GM08714 (cell line): Measurements from ENCODE around the gene PDXDC1.
A peak's percentile ranks its signal among the peaks of the same experiment; 100 is the strongest.
"Not testable (repeated sequence)": the region's sequence is repeated elsewhere in the genome, so short reads cannot be mapped to it uniquely, and the experiment has no call there.

ENCODE experiments used
- H3K4me3 ChIP-seq: fragments of 200-500 bp; sonication (Bioruptor generic); 2 replicates; pipeline ENCODE4 v1.5.1; 2014; ENCODE audit warnings: mild to moderate bottlenecking, low read length, inconsistent platforms
- ZNF274 ChIP-seq: IDR thresholded peaks from 2 replicates; pipeline ENCODE4 v1.6.1; 2012; ENCODE audit warnings: mild to moderate bottlenecking, low read depth, low read length

The PDXDC1 gene, protein sequence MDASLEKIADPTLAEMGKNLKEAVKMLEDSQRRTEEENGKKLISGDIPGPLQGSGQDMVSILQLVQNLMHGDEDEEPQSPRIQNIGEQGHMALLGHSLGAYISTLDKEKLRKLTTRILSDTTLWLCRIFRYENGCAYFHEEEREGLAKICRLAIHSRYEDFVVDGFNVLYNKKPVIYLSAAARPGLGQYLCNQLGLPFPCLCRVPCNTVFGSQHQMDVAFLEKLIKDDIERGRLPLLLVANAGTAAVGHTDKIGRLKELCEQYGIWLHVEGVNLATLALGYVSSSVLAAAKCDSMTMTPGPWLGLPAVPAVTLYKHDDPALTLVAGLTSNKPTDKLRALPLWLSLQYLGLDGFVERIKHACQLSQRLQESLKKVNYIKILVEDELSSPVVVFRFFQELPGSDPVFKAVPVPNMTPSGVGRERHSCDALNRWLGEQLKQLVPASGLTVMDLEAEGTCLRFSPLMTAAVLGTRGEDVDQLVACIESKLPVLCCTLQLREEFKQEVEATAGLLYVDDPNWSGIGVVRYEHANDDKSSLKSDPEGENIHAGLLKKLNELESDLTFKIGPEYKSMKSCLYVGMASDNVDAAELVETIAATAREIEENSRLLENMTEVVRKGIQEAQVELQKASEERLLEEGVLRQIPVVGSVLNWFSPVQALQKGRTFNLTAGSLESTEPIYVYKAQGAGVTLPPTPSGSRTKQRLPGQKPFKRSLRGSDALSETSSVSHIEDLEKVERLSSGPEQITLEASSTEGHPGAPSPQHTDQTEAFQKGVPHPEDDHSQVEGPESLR

DNA sequence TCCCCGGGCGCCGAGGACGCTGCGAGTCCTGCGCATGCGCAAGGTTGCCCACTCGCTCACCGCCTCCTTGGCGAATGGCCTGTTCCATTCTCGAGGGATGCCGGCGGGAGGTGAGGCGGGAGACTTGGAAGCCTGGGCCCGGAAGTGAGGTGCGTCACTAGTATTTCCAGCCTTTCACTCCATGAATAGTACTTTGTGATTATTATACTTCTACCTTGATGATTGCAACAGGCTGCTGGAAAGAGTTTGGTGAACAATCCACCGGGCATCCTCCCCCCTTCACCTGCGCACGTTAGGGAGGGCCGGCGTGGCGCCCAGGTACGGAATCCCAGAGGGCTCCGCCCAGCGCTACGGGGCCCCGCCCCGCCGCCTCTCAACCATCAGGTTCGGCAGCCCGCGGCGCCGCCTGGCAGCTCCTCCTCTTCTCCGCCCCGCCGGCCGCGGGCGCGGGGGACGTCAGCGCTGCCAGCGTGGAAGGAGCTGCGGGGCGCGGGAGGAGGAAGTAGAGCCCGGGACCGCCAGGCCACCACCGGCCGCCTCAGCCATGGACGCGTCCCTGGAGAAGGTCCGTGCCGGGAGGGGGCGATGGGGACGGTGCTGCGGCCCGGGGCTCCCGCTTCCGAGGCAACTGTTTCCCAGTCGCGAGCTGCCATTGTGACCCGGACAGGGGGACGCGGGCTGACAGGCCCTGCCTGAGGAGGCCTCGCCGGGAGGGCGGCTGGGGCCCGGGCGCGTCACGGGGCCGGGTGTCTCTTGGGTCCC is at the start of gene PDXDC1:
TSS of gene PDXDC1 (plus strand) at position 371 of the 762 bp plus-strand sequence. CDS start at position 545, 174 bp downstream.
- H3K4me3 ChIP-seq = peak within 1 kb of the TSS; percentile 70

DNA sequence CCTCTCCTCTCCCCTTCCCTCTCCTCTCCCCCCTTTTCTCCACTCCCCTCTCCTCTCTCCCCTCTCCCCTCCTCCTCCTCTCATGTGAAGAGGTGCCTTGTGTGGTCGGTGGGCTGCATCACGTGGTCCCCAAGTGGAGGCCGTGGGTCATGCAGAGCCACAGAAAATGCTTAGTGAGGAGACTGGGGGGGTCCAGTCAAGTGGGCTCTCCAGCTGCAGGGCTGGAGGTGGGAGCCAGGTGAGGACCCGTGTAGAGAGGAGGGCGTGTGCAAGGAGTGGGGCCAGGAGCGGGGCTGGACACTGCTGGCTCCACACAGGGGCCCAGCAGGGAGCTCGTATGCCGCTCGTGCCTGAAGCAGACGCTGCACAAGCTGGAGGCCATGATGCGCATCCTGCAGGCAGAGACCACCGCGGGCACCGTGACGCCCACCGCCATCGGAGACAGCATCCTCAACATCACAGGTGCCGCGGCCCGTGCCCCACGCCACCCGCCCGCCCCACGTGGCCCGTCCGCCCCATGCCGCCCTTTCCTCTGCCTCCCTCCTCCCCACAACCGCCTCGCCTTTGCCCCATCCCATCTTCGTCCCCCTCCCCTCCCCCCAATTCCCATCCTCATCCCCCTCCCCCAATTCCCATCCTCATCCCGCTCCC is 46.6 kb upstream of the PDXDC1 start:
- H3K4me3 ChIP-seq = not testable (repeated sequence)

DNA sequence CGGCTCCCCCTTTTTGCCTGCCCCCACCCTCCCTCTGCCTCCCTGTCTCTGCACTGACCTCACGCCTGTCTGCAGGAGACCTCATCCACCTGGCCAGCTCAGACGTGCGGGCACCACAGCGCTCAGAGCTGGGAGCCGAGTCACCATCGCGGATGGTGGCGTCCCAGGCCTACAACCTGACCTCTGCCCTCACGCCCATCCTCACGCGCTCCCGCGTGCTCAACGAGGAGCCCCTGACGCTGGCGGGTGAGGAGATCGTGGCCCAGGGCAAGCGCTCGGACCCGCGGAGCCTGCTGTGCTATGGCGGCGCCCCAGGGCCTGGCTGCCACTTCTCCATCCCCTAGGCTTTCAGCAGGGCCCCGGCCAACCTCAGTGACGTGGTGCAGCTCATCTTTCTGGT is 45.6 kb upstream of the PDXDC1 start:
- not testable (repeated sequence) for H3K4me3 ChIP-seq

DNA sequence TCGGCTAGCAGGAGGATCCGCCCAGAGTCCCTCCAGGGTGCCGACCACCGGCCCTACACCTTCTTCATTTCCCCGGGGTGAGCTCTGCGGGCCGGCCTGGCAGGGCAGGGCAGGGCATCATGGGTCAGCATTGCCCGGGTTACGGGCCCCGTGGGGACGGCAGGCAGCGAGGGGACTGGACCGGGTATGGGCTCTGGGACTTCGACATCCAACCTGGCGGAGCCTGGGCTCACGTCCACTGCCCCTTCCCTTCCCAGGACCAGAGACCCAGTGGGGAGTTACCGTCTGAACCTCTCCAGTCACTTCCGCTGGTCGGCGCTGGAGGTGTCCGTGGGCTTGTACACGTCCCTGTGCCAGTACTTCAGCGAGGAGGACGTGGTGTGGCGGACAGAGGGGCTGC is 44.6 kb upstream of the PDXDC1 start:
- not testable (repeated sequence) for H3K4me3 ChIP-seq

DNA sequence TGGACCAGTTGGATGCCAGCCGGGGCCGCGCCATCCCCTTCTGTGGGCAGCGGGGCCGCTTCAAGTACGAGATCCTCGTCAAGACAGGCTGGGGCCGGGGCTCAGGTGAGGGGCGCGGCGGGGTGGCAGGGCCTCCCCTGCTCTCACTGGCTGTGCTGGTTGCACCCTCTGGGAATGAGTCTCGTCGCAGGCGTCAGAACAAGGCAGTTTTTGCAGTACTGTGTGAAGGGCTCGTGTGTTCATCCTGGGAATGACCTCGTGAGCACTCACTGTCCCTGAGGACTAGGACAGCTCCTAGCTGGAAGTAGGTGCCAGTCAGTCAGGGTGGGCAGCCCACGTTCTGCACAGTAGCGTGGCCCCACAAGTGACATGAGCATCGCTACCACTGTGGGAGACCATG is 43.9 kb upstream of the PDXDC1 start:
- not testable (repeated sequence) for H3K4me3 ChIP-seq

DNA sequence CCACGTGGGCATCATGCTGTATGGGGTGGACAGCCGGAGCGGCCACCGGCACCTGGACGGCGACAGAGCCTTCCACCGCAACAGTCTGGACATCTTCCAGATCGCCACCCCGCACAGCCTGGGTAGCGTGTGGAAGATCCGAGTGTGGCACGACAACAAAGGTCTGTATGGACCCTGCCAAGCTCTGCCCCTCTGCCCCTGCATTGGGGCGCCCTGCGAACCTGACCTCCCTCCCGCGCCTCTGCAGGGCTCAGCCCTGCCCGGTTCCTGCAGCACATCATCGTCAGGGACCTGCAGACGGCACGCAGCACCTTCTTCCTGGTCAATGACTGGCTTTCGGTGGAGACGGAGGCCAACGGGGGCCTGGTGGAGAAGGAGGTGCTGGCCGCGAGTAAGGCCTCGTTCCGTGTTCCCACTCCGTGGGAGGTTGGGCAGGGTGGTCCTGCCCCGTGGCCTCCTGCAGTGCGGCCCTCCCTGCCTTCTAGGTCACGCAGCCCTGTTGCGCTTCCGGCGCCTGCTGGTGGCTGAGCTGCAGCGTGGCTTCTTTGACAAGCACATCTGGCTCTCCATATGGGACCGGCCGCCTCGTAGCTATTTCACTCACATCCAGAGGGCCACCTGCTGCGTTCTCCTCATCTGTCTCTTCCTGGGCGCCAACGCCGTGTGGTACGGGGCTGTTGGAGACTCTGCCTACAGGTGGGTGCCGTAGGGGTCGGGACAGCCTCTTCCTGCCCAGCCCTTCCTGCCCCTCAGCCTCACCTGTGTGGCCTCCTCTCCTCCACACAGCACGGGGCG is 42.0 kb upstream of the PDXDC1 start:
- not testable (repeated sequence) for H3K4me3 ChIP-seq

DNA sequence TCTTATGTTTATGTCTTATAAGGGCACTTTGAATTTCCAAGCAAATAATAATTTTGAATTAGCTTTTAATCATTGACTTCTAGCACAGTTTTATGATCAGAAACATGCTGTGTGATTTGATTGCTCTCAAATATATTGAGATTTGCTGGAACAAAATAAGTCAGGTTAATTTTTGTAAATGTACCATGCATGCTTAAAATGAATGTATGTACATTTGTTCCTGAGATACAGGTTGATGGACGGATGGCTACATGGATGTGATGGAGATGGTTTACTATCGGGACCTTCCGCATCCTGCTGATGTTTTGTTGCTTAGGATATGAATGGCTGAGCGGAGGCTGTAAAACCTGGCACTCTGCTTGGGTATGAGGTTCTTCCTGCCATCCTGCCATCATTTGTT is 37.7 kb upstream of the PDXDC1 start, which contains the start of gene NPIPA1:
TSS of gene NPIPA1 (plus strand) at position 301 of the 400 bp plus-strand sequence. CDS start at position 301, 0 bp downstream.
- H3K4me3 ChIP-seq = not testable (repeated sequence)

DNA sequence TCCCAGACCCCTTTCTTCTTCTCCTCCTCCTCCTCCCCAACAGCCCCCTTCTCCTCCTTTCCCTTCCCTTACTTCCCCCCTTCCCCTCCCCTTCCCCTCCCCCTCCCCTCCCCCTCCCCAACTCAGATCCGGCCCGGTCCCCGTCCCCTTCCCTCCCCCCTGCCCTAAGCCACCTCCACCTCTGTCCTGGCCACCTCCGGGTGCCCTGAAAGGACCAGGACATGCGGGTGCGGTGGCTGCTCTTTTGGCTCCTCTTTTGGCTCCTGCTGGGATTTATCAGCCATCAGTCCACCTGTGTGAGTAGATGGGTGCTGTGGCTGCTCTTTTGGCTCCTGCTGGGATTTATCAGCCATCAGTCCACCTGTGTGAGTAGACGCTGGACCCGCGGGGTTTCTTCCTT is 36.8 kb upstream of the PDXDC1 start:
- H3K4me3 ChIP-seq = not testable (repeated sequence)

DNA sequence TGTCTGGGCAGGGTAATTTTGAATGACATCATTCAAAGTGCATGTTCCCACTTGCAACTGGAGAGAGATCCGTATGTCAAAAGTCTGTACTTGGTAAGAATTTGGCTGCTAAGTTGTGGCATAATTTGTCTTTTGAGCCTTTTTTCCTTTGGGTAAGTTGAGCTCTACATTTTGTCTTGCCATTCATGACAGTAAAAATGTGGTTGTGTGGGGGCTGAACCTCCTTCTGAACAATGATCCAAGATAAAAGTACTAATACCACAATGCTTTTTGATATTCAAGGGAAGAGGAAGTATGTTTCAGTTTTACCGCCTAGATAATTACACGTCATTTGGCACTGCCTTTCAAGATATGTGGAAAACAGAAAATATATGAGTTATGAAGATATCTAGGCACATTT is 32.1 kb upstream of the PDXDC1 start:
- H3K4me3 ChIP-seq = not testable (repeated sequence)

DNA sequence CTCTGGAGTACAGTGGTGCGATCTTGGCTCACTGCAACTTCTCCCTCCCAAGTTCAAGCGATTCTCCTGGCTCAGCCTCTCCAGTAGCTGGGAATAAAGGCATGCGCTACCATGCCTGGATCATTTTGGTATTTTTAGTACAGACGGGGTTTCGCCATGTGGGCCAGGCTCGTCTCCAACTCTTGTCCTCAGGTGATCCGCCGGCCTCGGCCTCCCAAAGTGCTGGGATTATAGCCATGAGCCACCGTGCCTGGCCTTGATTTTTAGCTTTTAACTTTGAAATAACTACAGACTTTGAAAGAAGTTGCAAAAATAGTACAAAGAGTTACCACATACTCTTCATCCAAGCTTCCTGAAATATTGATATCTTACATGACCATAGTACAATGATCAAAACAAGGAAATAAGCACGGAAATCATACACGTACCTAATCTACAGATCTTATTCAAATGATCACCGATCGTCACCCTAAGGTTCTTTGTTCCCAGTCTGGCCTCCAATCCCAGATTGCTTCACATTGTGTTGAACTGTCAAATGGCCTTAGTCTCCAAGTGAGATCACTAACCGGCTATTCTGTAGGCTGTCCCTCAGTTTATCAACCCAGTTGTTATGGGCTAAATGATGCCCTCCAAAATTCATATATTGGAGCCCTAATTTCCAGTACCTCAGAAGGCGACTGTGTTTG is 19.1 kb upstream of the PDXDC1 start:
- TF ChIP-seq ZNF274 = no peak
- no peak overlapping the region for H3K4me3 ChIP-seq

DNA sequence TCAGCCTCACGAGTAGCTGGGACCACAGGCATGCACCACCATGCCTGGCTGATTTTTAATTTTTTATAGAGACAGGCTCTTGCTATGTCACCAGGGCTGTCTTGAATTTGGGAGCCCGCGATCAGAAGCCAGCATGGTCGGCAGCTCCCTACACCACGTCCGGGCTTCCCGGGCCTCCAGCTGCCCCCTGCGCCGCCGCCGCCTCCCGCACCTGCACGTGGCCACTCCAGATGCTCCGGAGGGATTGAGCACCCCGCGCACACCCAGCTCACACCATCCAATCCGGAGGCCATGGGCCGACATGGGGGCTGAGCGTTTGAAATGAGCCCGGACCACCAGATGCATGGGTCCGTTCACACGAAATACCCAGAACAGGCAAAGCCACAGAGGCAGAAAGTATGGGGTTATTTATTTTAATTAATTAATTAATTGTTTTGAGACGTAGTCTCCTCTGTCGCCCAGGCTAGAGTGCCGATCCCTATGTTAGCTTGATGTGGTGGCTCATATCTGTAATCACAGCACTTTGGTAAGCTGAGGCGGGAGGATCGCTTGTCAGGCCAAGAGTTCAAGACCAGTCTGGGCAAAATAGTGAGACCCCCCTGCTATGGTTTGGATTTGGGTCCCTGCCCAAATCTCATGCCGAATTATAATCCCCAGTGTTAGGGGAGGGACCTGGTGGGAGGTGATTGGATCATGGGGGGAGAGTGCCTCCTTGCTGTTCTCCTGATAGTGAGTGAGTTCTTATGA is 17.1 kb upstream of the PDXDC1 start:
- H3K4me3 ChIP-seq = no peak overlapping the region
- TF ChIP-seq ZNF274 = no peak

DNA sequence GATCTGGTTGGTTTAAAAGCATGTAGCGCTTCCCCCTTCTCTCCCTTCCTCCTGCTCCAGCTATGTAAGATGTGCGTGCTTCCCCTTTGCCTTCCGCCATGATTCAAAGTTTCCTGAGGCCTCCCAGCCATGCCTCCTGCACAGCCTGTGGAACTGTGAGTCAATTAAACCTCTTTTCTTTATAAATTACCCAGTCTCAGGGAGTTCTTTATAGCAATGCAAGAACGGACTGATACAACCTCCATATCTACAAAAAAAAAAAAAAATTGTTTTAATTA is 16.6 kb upstream of the PDXDC1 start:
- no peak for TF ChIP-seq ZNF274
- H3K4me3 ChIP-seq = no peak overlapping the region

DNA sequence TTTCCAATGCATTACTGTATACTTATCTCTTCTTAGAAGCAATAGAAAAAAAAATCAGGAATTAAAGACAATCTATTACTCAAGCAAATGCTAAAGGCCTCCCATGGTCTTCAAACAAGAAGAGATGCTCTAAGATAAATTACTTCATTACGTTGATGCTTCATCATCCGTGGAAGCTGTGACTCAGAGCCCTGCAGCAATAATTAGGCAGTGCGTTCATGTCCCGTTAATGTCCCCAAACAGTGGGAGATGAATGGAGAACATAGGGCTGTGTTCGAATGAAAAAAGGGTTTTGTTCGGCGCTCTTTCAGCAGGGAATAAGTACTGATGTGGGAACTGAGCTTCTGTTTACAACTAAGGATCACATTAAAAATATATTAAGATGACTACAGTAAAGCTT is 15.9 kb upstream of the PDXDC1 start:
- no peak for TF ChIP-seq ZNF274

More for the DNA sequence above, 15.9 kb upstream of the PDXDC1 start:
- H3K4me3 ChIP-seq = no peak overlapping the region
